K562 (cell line): ENCODE data around the gene TRNAU1AP. TPM values are rescaled to one million over a fixed set of nuclear protein-coding genes. Genes with fewer than 3 reads are reported as not detected.

Source experiments
- ETS1 ChIP-seq: conservative IDR thresholded peaks from 2 replicates; pipeline ENCODE4 v1.6.1; 2011; ENCODE audit warnings: low read depth, mild to moderate bottlenecking, low read length; ENCODE audit not compliant: control insufficient read depth
- FUS ChIP-seq: fragments of 200-400 bp; formaldehyde crosslinking; optimal IDR thresholded peaks from 2 replicates; pipeline ENCODE3; 2017; ENCODE audit warnings: low read depth, low read length
- HSF4 ChIP-seq: fragments of 250-450 bp; sonication (Bioruptor Pico); IDR thresholded peaks from 2 replicates; pipeline ENCODE4 v2.1.2; 2022; ENCODE audit warnings: mild to moderate bottlenecking, moderate library complexity, borderline replicate concordance
- MEIS2 ChIP-seq: fragments of 450-650 bp; IDR thresholded peaks from 2 replicates; pipeline ENCODE4 v1.6.1; 2014; ENCODE audit warnings: mild to moderate bottlenecking; ENCODE audit not compliant: partially characterized antibody
- MYC ChIP-seq, 2 experiments: fragments of 250-450 bp in 1 of 2; sonication (Bioruptor Pico) in 1 of 2; IDR thresholded peaks; 2 replicates each; pipeline versions ENCODE4 v1.5.1 to v1.6.1; 2012 to 2021; ENCODE audit warnings: low read depth in 2 of 2, borderline replicate concordance in 1 of 2, improper control_type of control experiment in 1 of 2, low read length in 1 of 2, mild to moderate bottlenecking in 1 of 2, moderate library complexity in 1 of 2
- NCOA1 ChIP-seq: fragments of 450-650 bp; IDR thresholded peaks from 2 replicates; pipeline ENCODE4 v1.6.1; 2016; ENCODE audit warnings: low read depth
- RNF2 ChIP-seq: sonication (generic); IDR thresholded peaks from 2 replicates; pipeline ENCODE4 v1.6.1; 2016
- TAL1 ChIP-seq: fragments of 450-650 bp; IDR thresholded peaks from 2 replicates; pipeline ENCODE4 v1.6.1; 2016; ENCODE audit warnings: mild to moderate bottlenecking
- ZKSCAN3 ChIP-seq: fragments of 250-450 bp; sonication (Bioruptor Pico); IDR thresholded peaks from 2 replicates; pipeline ENCODE4 v1.4.0; 2020
- ZNF512 ChIP-seq: IDR thresholded peaks from 2 replicates; pipeline ENCODE4 v1.6.1; 2016; ENCODE audit warnings: missing genetic modification characterization, missing compliant biosample characterization
- ZNF695 ChIP-seq: fragments of 450-650 bp; formaldehyde crosslinking; IDR thresholded peaks from 2 replicates; pipeline ENCODE4 v1.4.0; 2020; ENCODE audit warnings: mild to moderate bottlenecking, moderate library complexity
- ZNF778 ChIP-seq: fragments of 450-650 bp; formaldehyde crosslinking; IDR thresholded peaks from 2 replicates; pipeline ENCODE4 v1.4.0; 2020; ENCODE audit warnings: mild to moderate bottlenecking, moderate library complexity
- ZSCAN32 ChIP-seq: fragments of 450-650 bp; formaldehyde crosslinking; IDR thresholded peaks from 2 replicates; pipeline ENCODE4 v1.4.0; 2020; ENCODE audit warnings: mild to moderate bottlenecking, moderate library complexity
- polyA plus RNA-seq, 8 experiments: library from polyadenylated mRNA; depleted of rRNA in 4 of 8; stranded (reverse) in 5 of 8; unstranded in 3 of 8; fragments of >200 nt; fragmentation: Nextera tagmentation in 2 of 8; fragmentation: Illumina TruSeq in 1 of 8; extraction: Ambion mirVana in 2 of 8; extraction: Trizol in 1 of 8; gene quantifications; 2 replicates each; pipeline versions ENCODE4 v1.2.1 to v1.2.3, GENCODE V29; 2011 to 2014; ENCODE audit warnings: inconsistent platforms in 1 of 8, missing spikeins in 1 of 8
- total RNA-seq, 7 experiments: library from RNA; depleted of rRNA in 6 of 7; stranded (reverse); fragments of >200 nt in 6 of 7; fragmentation: Illumina TruSeq in 2 of 7; extraction: Trizol in 2 of 7; gene quantifications; 2 replicates each; pipeline versions ENCODE4 v1.2.1 to v1.2.3, GENCODE V29; 2011 to 2021; ENCODE audit warnings: low replicate concordance in 1 of 7
- TF ChIP-seq, protein P1 (sequence below): fragments of 450-650 bp; formaldehyde crosslinking; IDR thresholded peaks from 2 replicates; pipeline ENCODE4 v1.4.0; 2020; ENCODE audit warnings: mild to moderate bottlenecking
- TF ChIP-seq, protein P2 (sequence below): sonication (generic); formaldehyde crosslinking; IDR thresholded peaks from 2 replicates; pipeline ENCODE4 v1.8.0; 2023; ENCODE audit warnings: missing genetic modification reagents, mild to moderate bottlenecking, borderline replicate concordance

The TRNAU1AP gene
- total and polyA plus RNA-seq, 9 of the 15 experiments (the other 6 are each of a cell fraction or from before 2014, with no cell fraction given): 34.9 to 110 (median 46.3) TPM

GRCh38 chr1:28507646-28508434 is 45.0 kb upstream of the TRNAU1AP start (continued):
- no peak for TF ChIP-seq HSF4 (CRISPR knock-in tag)
- peak; percentile 26; the same call in 1 of the 2 replicates for TF ChIP-seq RNF2
- no peak for TF ChIP-seq NCOA1
- TF ChIP-seq MEIS2: no peak
- no peak; the same call in 1 of the 2 replicates for TF ChIP-seq ETS1
- no peak for TF ChIP-seq ZNF778 (CRISPR knock-in tag)
- 0 out of 2 replicates have a peak, but pooled peaks have one; percentile 2 for TF ChIP-seq MYC (IDR thresholded peaks at IDR 0.05; ENCODE audit: low read depth, low read length)
- TF ChIP-seq MYC (CRISPR knock-in tag; IDR thresholded peaks at IDR 0.05; ENCODE audit: borderline replicate concordance, low read depth): no peak
- no peak for TF ChIP-seq ZSCAN32 (CRISPR knock-in tag)
- TF ChIP-seq, protein P1, sequence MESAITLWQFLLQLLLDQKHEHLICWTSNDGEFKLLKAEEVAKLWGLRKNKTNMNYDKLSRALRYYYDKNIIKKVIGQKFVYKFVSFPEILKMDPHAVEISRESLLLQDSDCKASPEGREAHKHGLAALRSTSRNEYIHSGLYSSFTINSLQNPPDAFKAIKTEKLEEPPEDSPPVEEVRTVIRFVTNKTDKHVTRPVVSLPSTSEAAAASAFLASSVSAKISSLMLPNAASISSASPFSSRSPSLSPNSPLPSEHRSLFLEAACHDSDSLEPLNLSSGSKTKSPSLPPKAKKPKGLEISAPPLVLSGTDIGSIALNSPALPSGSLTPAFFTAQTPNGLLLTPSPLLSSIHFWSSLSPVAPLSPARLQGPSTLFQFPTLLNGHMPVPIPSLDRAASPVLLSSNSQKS (CRISPR knock-in tag): no peak
- no peak for TF ChIP-seq ZKSCAN3 (CRISPR knock-in tag)
- 0 out of 2 replicates have a peak, but pooled peaks have one; percentile 40 for TF ChIP-seq ZNF695
- TF ChIP-seq, protein P2, sequence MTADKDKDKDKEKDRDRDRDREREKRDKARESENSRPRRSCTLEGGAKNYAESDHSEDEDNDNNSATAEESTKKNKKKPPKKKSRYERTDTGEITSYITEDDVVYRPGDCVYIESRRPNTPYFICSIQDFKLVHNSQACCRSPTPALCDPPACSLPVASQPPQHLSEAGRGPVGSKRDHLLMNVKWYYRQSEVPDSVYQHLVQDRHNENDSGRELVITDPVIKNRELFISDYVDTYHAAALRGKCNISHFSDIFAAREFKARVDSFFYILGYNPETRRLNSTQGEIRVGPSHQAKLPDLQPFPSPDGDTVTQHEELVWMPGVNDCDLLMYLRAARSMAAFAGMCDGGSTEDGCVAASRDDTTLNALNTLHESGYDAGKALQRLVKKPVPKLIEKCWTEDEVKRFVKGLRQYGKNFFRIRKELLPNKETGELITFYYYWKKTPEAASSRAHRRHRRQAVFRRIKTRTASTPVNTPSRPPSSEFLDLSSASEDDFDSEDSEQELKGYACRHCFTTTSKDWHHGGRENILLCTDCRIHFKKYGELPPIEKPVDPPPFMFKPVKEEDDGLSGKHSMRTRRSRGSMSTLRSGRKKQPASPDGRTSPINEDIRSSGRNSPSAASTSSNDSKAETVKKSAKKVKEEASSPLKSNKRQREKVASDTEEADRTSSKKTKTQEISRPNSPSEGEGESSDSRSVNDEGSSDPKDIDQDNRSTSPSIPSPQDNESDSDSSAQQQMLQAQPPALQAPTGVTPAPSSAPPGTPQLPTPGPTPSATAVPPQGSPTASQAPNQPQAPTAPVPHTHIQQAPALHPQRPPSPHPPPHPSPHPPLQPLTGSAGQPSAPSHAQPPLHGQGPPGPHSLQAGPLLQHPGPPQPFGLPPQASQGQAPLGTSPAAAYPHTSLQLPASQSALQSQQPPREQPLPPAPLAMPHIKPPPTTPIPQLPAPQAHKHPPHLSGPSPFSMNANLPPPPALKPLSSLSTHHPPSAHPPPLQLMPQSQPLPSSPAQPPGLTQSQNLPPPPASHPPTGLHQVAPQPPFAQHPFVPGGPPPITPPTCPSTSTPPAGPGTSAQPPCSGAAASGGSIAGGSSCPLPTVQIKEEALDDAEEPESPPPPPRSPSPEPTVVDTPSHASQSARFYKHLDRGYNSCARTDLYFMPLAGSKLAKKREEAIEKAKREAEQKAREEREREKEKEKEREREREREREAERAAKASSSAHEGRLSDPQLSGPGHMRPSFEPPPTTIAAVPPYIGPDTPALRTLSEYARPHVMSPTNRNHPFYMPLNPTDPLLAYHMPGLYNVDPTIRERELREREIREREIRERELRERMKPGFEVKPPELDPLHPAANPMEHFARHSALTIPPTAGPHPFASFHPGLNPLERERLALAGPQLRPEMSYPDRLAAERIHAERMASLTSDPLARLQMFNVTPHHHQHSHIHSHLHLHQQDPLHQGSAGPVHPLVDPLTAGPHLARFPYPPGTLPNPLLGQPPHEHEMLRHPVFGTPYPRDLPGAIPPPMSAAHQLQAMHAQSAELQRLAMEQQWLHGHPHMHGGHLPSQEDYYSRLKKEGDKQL: no peak
- TF ChIP-seq TAL1: no peak
- no peak for TF ChIP-seq ZNF512 (tag)
- no peak for TF ChIP-seq FUS
